ENCODE measurements around the gene MGAT4A. TPM values are rescaled to one million over a fixed set of nuclear protein-coding genes. Genes with fewer than 3 reads are reported as not detected.
"Not testable (repeated sequence)": the region's sequence is repeated elsewhere in the genome, so short reads cannot be mapped to it uniquely, and the experiment has no call there.

MGAT4A gene
- total RNA-seq, 2 experiments from 2014 or later: 73.4 to 76.2 TPM

GRCh38 chr2:98759827-98760625, 29.1 kb upstream of the MGAT4A start:
- no peak for DNase-seq
- peak overlapping the region; percentile 31 for H3K27ac Mint-ChIP-seq
- POLR2A ChIA-PET: interaction anchor here (0.9 to 2.1 kb wide), 3 partner anchors 12 to 103 kb away, joined by 3 to 10 read pairs (median 3); partner anchors contain the start of gene MGAT4A
- peaks cover 71% of the 10 kb centered on the region for H3K4me1 Mint-ChIP-seq (ENCODE audit: low read depth)
- peaks cover 13% of the 10 kb centered on the region for H3K36me3 Mint-ChIP-seq (ENCODE audit: low read depth)
- ATAC-seq: no peak
- CTCF ChIA-PET: interaction anchor here (0.9 to 1.7 kb wide), 2 partner anchors 28 to 32 kb away, joined by 3 to 4 read pairs; no protein-coding TSS in a partner anchor
- H3K27me3 Mint-ChIP-seq (ENCODE audit: low read depth): no peaks in the 10 kb centered on the region
- H3K9me3 Mint-ChIP-seq (ENCODE audit: insufficient read depth): no peaks in the 10 kb centered on the region
- H3K4me3 Mint-ChIP-seq: no peak overlapping the region

GRCh38 chr2:98759338-98759737, 28.4 kb upstream of the MGAT4A start:
- H3K27me3 Mint-ChIP-seq (ENCODE audit: low read depth): no peaks in the 10 kb centered on the region
- no peaks in the 10 kb centered on the region for H3K9me3 Mint-ChIP-seq (ENCODE audit: insufficient read depth)
- peaks cover 11% of the 10 kb centered on the region for H3K36me3 Mint-ChIP-seq (ENCODE audit: low read depth)
- ChIA-PET POLR2A (interaction anchor here (1.4 to 2.1 kb wide), 2 partner anchors 28 to 103 kb away, joined by 3 to 10 read pairs; partner anchors contain the start of gene MGAT4A), CTCF (interaction anchor here (0.9 to 3.7 kb wide), 3 partner anchors 11 to 28 kb away, joined by 3 to 18 read pairs (median 9); no protein-coding TSS in a partner anchor)
- peak overlapping the region; percentile 31 for H3K27ac Mint-ChIP-seq
- H3K4me1 Mint-ChIP-seq (ENCODE audit: low read depth): peaks cover 66% of the 10 kb centered on the region
- DNase-seq (no peak), ATAC-seq (no peak)
- no peak overlapping the region for H3K4me3 Mint-ChIP-seq

GRCh38 chr2:98757904-98758421, 27.0 kb upstream of the MGAT4A start:
- ChIA-PET CTCF (interaction anchor here (1.0 to 3.7 kb wide), 13 partner anchors 9 to 109 kb away, joined by 3 to 18 read pairs (median 7); partner anchors contain the start of gene MGAT4A), POLR2A (interaction anchor here (0.8 to 3.3 kb wide), 7 partner anchors 9 to 78 kb away, joined by 3 to 20 read pairs (median 3); no protein-coding TSS in a partner anchor)
- peak; percentile 75 for DNase-seq
- H3K9me3 Mint-ChIP-seq (ENCODE audit: insufficient read depth): no peaks in the 10 kb centered on the region
- peaks cover 56% of the 10 kb centered on the region for H3K4me1 Mint-ChIP-seq (ENCODE audit: low read depth)
- peak overlapping the region; percentile 95 for H3K27ac Mint-ChIP-seq
- H3K27me3 Mint-ChIP-seq (ENCODE audit: low read depth): no peaks in the 10 kb centered on the region
- peaks cover 8% of the 10 kb centered on the region for H3K36me3 Mint-ChIP-seq (ENCODE audit: low read depth)
- H3K4me3 Mint-ChIP-seq: peak overlapping the region; percentile 71
- ATAC-seq: peak; percentile 80

GRCh38 chr2:98753801-98754200, 22.9 kb upstream of the MGAT4A start:
- CTCF ChIA-PET: no interaction called here
- H3K4me1 Mint-ChIP-seq (ENCODE audit: low read depth): peaks cover 27% of the 10 kb centered on the region
- no peak overlapping the region for H3K4me3 Mint-ChIP-seq
- no peak overlapping the region for H3K27ac Mint-ChIP-seq
- ATAC-seq: no peak
- no peaks in the 10 kb centered on the region for H3K9me3 Mint-ChIP-seq (ENCODE audit: insufficient read depth)
- H3K27me3 Mint-ChIP-seq (ENCODE audit: low read depth): no peaks in the 10 kb centered on the region
- POLR2A ChIA-PET: no interaction called here
- DNase-seq: no peak
- H3K36me3 Mint-ChIP-seq (ENCODE audit: low read depth): peaks cover 2% of the 10 kb centered on the region

- DNase-seq; POLR2A ChIA-PET; H3K9me3 Mint-ChIP-seq (ENCODE audit: insufficient read depth); H3K36me3 Mint-ChIP-seq (ENCODE audit: low read depth); ATAC-seq; H3K27ac Mint-ChIP-seq; H3K27me3 Mint-ChIP-seq (ENCODE audit: low read depth); H3K4me3 Mint-ChIP-seq; CTCF ChIA-PET: not testable (repeated sequence)
- peaks cover 28% of the 10 kb centered on the region for H3K4me1 Mint-ChIP-seq (ENCODE audit: low read depth)
Observed at GRCh38 chr2:98752711-98753110, 21.8 kb upstream of the MGAT4A start.

GRCh38 chr2:98751748-98752147, 20.8 kb upstream of the MGAT4A start:
- no peak for ATAC-seq
- CTCF ChIA-PET: no interaction called here
- POLR2A ChIA-PET: no interaction called here
- H3K27me3 Mint-ChIP-seq (ENCODE audit: low read depth): no peaks in the 10 kb centered on the region
- H3K36me3 Mint-ChIP-seq (ENCODE audit: low read depth): no peaks in the 10 kb centered on the region
- H3K27ac Mint-ChIP-seq: no peak overlapping the region
- peaks cover 24% of the 10 kb centered on the region for H3K4me1 Mint-ChIP-seq (ENCODE audit: low read depth)
- no peak for DNase-seq
- no peaks in the 10 kb centered on the region for H3K9me3 Mint-ChIP-seq (ENCODE audit: insufficient read depth)
- no peak overlapping the region for H3K4me3 Mint-ChIP-seq

GRCh38 chr2:98750593-98751282, 19.8 kb upstream of the MGAT4A start:
- H3K27ac Mint-ChIP-seq: no peak overlapping the region
- H3K36me3 Mint-ChIP-seq (ENCODE audit: low read depth): no peaks in the 10 kb centered on the region
- POLR2A ChIA-PET: no interaction called here
- no peak for DNase-seq
- H3K4me3 Mint-ChIP-seq: no peak overlapping the region
- CTCF ChIA-PET: interaction anchor here (1.3 kb wide), 1 partner anchor 19 kb away, joined by 3 read pairs; no protein-coding TSS in a partner anchor
- no peak for ATAC-seq
- H3K9me3 Mint-ChIP-seq (ENCODE audit: insufficient read depth): no peaks in the 10 kb centered on the region
- peaks cover 24% of the 10 kb centered on the region for H3K4me1 Mint-ChIP-seq (ENCODE audit: low read depth)
- H3K27me3 Mint-ChIP-seq (ENCODE audit: low read depth): no peaks in the 10 kb centered on the region

GRCh38 chr2:98749066-98749450, 18.1 kb upstream of the MGAT4A start:
- no peak overlapping the region for H3K27ac Mint-ChIP-seq
- CTCF ChIA-PET: interaction anchor here (2.8 kb wide), 1 partner anchor 8 kb away, joined by 18 read pairs; no protein-coding TSS in a partner anchor

GRCh38 chr2:98748292-98749065, 17.5 kb upstream of the MGAT4A start:
- Mint-ChIP-seq H3K4me3 (no peak overlapping the region), H3K27ac (peak overlapping the region; percentile 41), H3K36me3 (ENCODE audit: low read depth) (peaks cover 7% of the 10 kb centered on the region), H3K27me3 (ENCODE audit: low read depth) (no peaks in the 10 kb centered on the region), H3K9me3 (ENCODE audit: insufficient read depth) (peaks cover 12% of the 10 kb centered on the region), H3K4me1 (ENCODE audit: low read depth) (peaks cover 40% of the 10 kb centered on the region)
- POLR2A ChIA-PET: interaction anchor here (0.9 to 1.8 kb wide), 2 partner anchors 9 to 18 kb away, joined by 3 to 6 read pairs; partner anchors contain the start of gene MGAT4A
- DNase-seq (no peak), ATAC-seq (no peak)
- CTCF ChIA-PET: interaction anchor here (0.9 to 2.8 kb wide), 3 partner anchors 9 to 74 kb away, joined by 3 to 18 read pairs (median 4); no protein-coding TSS in a partner anchor

More at GRCh38 chr2:98749066-98749450, 18.1 kb upstream of the MGAT4A start:
- H3K4me1 Mint-ChIP-seq (ENCODE audit: low read depth): peaks cover 37% of the 10 kb centered on the region
- DNase-seq (no peak), ATAC-seq (no peak)
- POLR2A ChIA-PET: interaction anchor here (0.9 kb wide), 1 partner anchor 9 kb away, joined by 3 read pairs; no protein-coding TSS in a partner anchor
- no peaks in the 10 kb centered on the region for H3K27me3 Mint-ChIP-seq (ENCODE audit: low read depth)
- peaks cover 12% of the 10 kb centered on the region for H3K9me3 Mint-ChIP-seq (ENCODE audit: insufficient read depth)
- H3K4me3 Mint-ChIP-seq: no peak overlapping the region
- H3K36me3 Mint-ChIP-seq (ENCODE audit: low read depth): peaks cover 7% of the 10 kb centered on the region

GRCh38 chr2:98747888-98748287, 17.0 kb upstream of the MGAT4A start:
- ChIA-PET CTCF (interaction anchor here (0.8 to 2.8 kb wide), 4 partner anchors 10 to 74 kb away, joined by 3 to 18 read pairs (median 4); no protein-coding TSS in a partner anchor), POLR2A (interaction anchor here (1.8 kb wide), 1 partner anchor 17 kb away, joined by 6 read pairs; the partner anchor contains the start of gene MGAT4A)
- H3K4me1 Mint-ChIP-seq (ENCODE audit: low read depth): peaks cover 40% of the 10 kb centered on the region
- no peaks in the 10 kb centered on the region for H3K27me3 Mint-ChIP-seq (ENCODE audit: low read depth)
- H3K36me3 Mint-ChIP-seq (ENCODE audit: low read depth): peaks cover 7% of the 10 kb centered on the region
- DNase-seq: no peak
- H3K27ac Mint-ChIP-seq: peak overlapping the region; percentile 41
- no peak for ATAC-seq
- H3K4me3 Mint-ChIP-seq: no peak overlapping the region
- peaks cover 12% of the 10 kb centered on the region for H3K9me3 Mint-ChIP-seq (ENCODE audit: insufficient read depth)

GRCh38 chr2:98746426-98746825, 15.5 kb upstream of the MGAT4A start:
- DNase-seq (no peak), ATAC-seq (no peak)
- H3K4me3 Mint-ChIP-seq: no peak overlapping the region
- H3K4me1 Mint-ChIP-seq (ENCODE audit: low read depth): peaks cover 40% of the 10 kb centered on the region
- CTCF ChIA-PET: interaction anchor here (1.4 kb wide), 1 partner anchor 18 kb away, joined by 3 read pairs; no protein-coding TSS in a partner anchor
- H3K27me3 Mint-ChIP-seq (ENCODE audit: low read depth): no peaks in the 10 kb centered on the region
- H3K36me3 Mint-ChIP-seq (ENCODE audit: low read depth): peaks cover 7% of the 10 kb centered on the region
- POLR2A ChIA-PET: interaction anchor here (0.7 kb wide), 1 partner anchor 85 kb away, joined by 3 read pairs; no protein-coding TSS in a partner anchor
- peaks cover 12% of the 10 kb centered on the region for H3K9me3 Mint-ChIP-seq (ENCODE audit: insufficient read depth)
- no peak overlapping the region for H3K27ac Mint-ChIP-seq

All from activated CD8-positive, alpha-beta T cell treated with anti-CD3 and anti-CD28 coated beads, Interleukin-2, amount 10 ng/mL, durations not matched to agents 7 days and 5 days (primary cell).